HG02970 (cell line): ENCODE data around the gene LKAAEAR1.
"Not testable (repeated sequence)": the region's sequence is repeated elsewhere in the genome, so short reads cannot be mapped to it uniquely, and the experiment has no call there.

Experiments used
- ATAC-seq: cut with Tn5 transposase; IDR thresholded peaks from one replicate; pipeline ENCODE4 v1.9.1; 2021; ENCODE audit warnings: mild to moderate bottlenecking, moderate library complexity, moderate number of reproducible peaks; ENCODE audit not compliant: unreplicated experiment, low FRiP score

Gene LKAAEAR1

GRCh38 chr20:64083804-64084684, at the start of gene LKAAEAR1:
Gene LKAAEAR1 (minus strand): TSS chr20:64084398. CDS start chr20:64084219, 179 bp downstream.
- ATAC-seq: no peak

- no peak for ATAC-seq
Observed at GRCh38 chr20:64131406-64131805, 47.2 kb upstream of the LKAAEAR1 start.

- no peak for ATAC-seq
Observed at GRCh38 chr20:64130876-64131275, 46.7 kb upstream of the LKAAEAR1 start.

- no peak for ATAC-seq
Observed at GRCh38 chr20:64130271-64130670, 46.1 kb upstream of the LKAAEAR1 start.

GRCh38 chr20:64129146-64129782, 45.1 kb upstream of the LKAAEAR1 start:
- no peak for ATAC-seq

- ATAC-seq: not testable (repeated sequence)
Observed at GRCh38 chr20:64123517-64123916, 39.3 kb upstream of the LKAAEAR1 start.

GRCh38 chr20:64122927-64123326, 38.7 kb upstream of the LKAAEAR1 start:
- ATAC-seq: not testable (repeated sequence)

GRCh38 chr20:64121586-64121985, 37.4 kb upstream of the LKAAEAR1 start:
- ATAC-seq: no peak

GRCh38 chr20:64119681-64120341, 35.6 kb upstream of the LKAAEAR1 start:
- no peak for ATAC-seq

- no peak for ATAC-seq
Observed at GRCh38 chr20:64119301-64119680, 35.1 kb upstream of the LKAAEAR1 start.

GRCh38 chr20:64117432-64117777, 33.2 kb upstream of the LKAAEAR1 start:
- ATAC-seq: not testable (repeated sequence)

GRCh38 chr20:64116541-64117431, 32.6 kb upstream of the LKAAEAR1 start:
- ATAC-seq: no peak

- ATAC-seq: no peak
Observed at GRCh38 chr20:64116016-64116415, 31.8 kb upstream of the LKAAEAR1 start.

- no peak for ATAC-seq
Observed at GRCh38 chr20:64115171-64115911, 31.1 kb upstream of the LKAAEAR1 start.

- no peak for ATAC-seq
Observed at GRCh38 chr20:64114356-64114971, 30.3 kb upstream of the LKAAEAR1 start.

- ATAC-seq: no peak
Observed at GRCh38 chr20:64113796-64114355, 29.7 kb upstream of the LKAAEAR1 start.

- no peak for ATAC-seq
Observed at GRCh38 chr20:64113444-64113775, 29.2 kb upstream of the LKAAEAR1 start.

- no peak for ATAC-seq
Observed at GRCh38 chr20:64112691-64113443, 28.7 kb upstream of the LKAAEAR1 start.
